Urinary bladder (tissue), 4 donors: ENCODE results near the gene NOP10. TPM values are rescaled to one million over a fixed set of nuclear protein-coding genes. Genes with fewer than 3 reads are reported as not detected.
A peak's percentile ranks its signal among the peaks of the same experiment; 100 is the strongest.
"Not testable (repeated sequence)": the region's sequence is repeated elsewhere in the genome, so short reads cannot be mapped to it uniquely, and the experiment has no call there.

Experiments used
- DNase-seq: peaks from one replicate; pipeline ENCODE4 v3.0.0-alpha.2; 2015; ENCODE audit errors: extremely low spot score
- H3K27ac ChIP-seq: one replicate; pipeline ENCODE4 v1.5.1; 2013; ENCODE audit warnings: low read depth, mild to moderate bottlenecking, moderate library complexity
- H3K36me3 ChIP-seq: one replicate; pipeline ENCODE4 v1.6.1; 2013; ENCODE audit warnings: mild to moderate bottlenecking, moderate library complexity; ENCODE audit not compliant: insufficient read depth
- H3K4me1 ChIP-seq: one replicate; pipeline ENCODE4 v1.6.1; 2013; ENCODE audit warnings: mild to moderate bottlenecking, moderate library complexity; ENCODE audit not compliant: insufficient read depth
- H3K4me3 ChIP-seq: one replicate; pipeline ENCODE4 v1.5.1; 2013; ENCODE audit warnings: low read depth, low read length
- WGBS: extraction: QIAGEN DNeasy Blood & Tissue Kit; methylation state at CpG from one replicate; pipeline ENCODE4 v1.1.7; 2013; 5-methylcytosine and 5-hydroxymethylcytosine counted together
- polyA plus RNA-seq: library from polyadenylated mRNA; stranded (reverse); fragments of 200-250 nt; gene quantifications from one replicate; pipeline ENCODE4 v1.2.3, GENCODE V29; 2013
- total RNA-seq: library from RNA; depleted of rRNA; stranded (reverse); fragments of >200 nt; gene quantifications from one replicate; pipeline ENCODE4 v1.2.3, GENCODE V29; 2014
- donor health status: healthy with polysubstance abuse.
- donor health status: healthy.

NOP10 gene
- total and polyA plus RNA-seq, 2 donors = 129 to 169 TPM

GRCh38 chr15:34365836-34366235 is 22.9 kb upstream of the NOP10 start:
- Histone ChIP-seq H3K36me3 (peaks cover 2% of the 10 kb centered on the region), H3K4me1 (no peaks in the 10 kb centered on the region), H3K4me3 (peak overlapping the region; percentile 75), H3K27ac (no peak overlapping the region)
- no peak for DNase-seq
- WGBS = 27% methylated on average over 5 of the region's 5 CpGs

GRCh38 chr15:34365091-34365825 is 22.3 kb upstream of the NOP10 start:
- no peak for DNase-seq
- Histone ChIP-seq H3K4me1 (no peaks in the 10 kb centered on the region), H3K27ac (no peak overlapping the region), H3K36me3 (peaks cover 2% of the 10 kb centered on the region), H3K4me3 (no peak overlapping the region)
- WGBS = 79% methylated on average over 16 of the region's 16 CpGs

- Histone ChIP-seq H3K27ac (no peak overlapping the region), H3K4me3 (no peak overlapping the region), H3K4me1 (no peaks in the 10 kb centered on the region), H3K36me3 (peaks cover 2% of the 10 kb centered on the region)
- 98% methylated on average over 8 of the region's 8 CpGs for WGBS
- no peak for DNase-seq
These were observed 21.1 kb upstream of the NOP10 start for GRCh38 chr15:34364041-34364440.

GRCh38 chr15:34362047-34362773 is 19.3 kb upstream of the NOP10 start:
- H3K27ac ChIP-seq = peak overlapping the region; percentile 15
- WGBS = 83% methylated on average over 10 of the region's 10 CpGs
- H3K4me1 ChIP-seq = no peaks in the 10 kb centered on the region
- peaks cover 2% of the 10 kb centered on the region for H3K36me3 ChIP-seq
- no peak overlapping the region for H3K4me3 ChIP-seq
- no peak for DNase-seq

- H3K27ac ChIP-seq = no peak overlapping the region
- 90% methylated on average over 7 of the region's 7 CpGs for WGBS
- no peaks in the 10 kb centered on the region for H3K4me1 ChIP-seq
- DNase-seq = no peak
- H3K36me3 ChIP-seq = peaks cover 7% of the 10 kb centered on the region
- H3K4me3 ChIP-seq = no peak overlapping the region
These were observed 18.3 kb upstream of the NOP10 start for GRCh38 chr15:34361278-34361677.

- 85% methylated on average over 1 of the region's 1 CpG for WGBS
- Histone ChIP-seq H3K4me1 (no peaks in the 10 kb centered on the region), H3K36me3 (peaks cover 7% of the 10 kb centered on the region), H3K27ac (no peak overlapping the region), H3K4me3 (no peak overlapping the region)
- peak; percentile 72 for DNase-seq
These were observed 17.4 kb upstream of the NOP10 start for GRCh38 chr15:34360298-34360697.

GRCh38 chr15:34359416-34359815 is 16.5 kb upstream of the NOP10 start:
- H3K4me3 ChIP-seq = no peak overlapping the region
- DNase-seq = no peak
- no peak overlapping the region for H3K27ac ChIP-seq
- 83% methylated on average over 3 of the region's 3 CpGs for WGBS
- no peaks in the 10 kb centered on the region for H3K4me1 ChIP-seq
- H3K36me3 ChIP-seq = peaks cover 7% of the 10 kb centered on the region

GRCh38 chr15:34358948-34359347 is 16.0 kb upstream of the NOP10 start:
- Histone ChIP-seq H3K4me1 (no peaks in the 10 kb centered on the region), H3K27ac (no peak overlapping the region), H3K36me3 (peaks cover 7% of the 10 kb centered on the region), H3K4me3 (no peak overlapping the region)
- DNase-seq = no peak
- 96% methylated on average over 4 of the region's 4 CpGs for WGBS

GRCh38 chr15:34358367-34358766 is 15.4 kb upstream of the NOP10 start:
- DNase-seq = no peak
- WGBS = 74% methylated on average over 3 of the region's 3 CpGs
- Histone ChIP-seq H3K36me3 (peaks cover 7% of the 10 kb centered on the region), H3K4me1 (no peaks in the 10 kb centered on the region), H3K4me3 (no peak overlapping the region), H3K27ac (no peak overlapping the region)

GRCh38 chr15:34357653-34358052 is 14.7 kb upstream of the NOP10 start:
- H3K4me3 ChIP-seq = no peak overlapping the region
- peaks cover 7% of the 10 kb centered on the region for H3K36me3 ChIP-seq
- WGBS = 85% methylated on average over 1 of the region's 1 CpG
- H3K4me1 ChIP-seq = no peaks in the 10 kb centered on the region
- no peak overlapping the region for H3K27ac ChIP-seq
- DNase-seq = no peak

- DNase-seq = no peak
- no peak overlapping the region for H3K4me3 ChIP-seq
- peaks cover 5% of the 10 kb centered on the region for H3K36me3 ChIP-seq
- H3K4me1 ChIP-seq = no peaks in the 10 kb centered on the region
- WGBS = 90% methylated on average over 9 of the region's 9 CpGs
- H3K27ac ChIP-seq = no peak overlapping the region
These were observed 12.3 kb upstream of the NOP10 start for GRCh38 chr15:34355241-34355640.

GRCh38 chr15:34354286-34354685 is 11.3 kb upstream of the NOP10 start:
- WGBS = 95% methylated on average over 7 of the region's 7 CpGs
- DNase-seq = no peak

GRCh38 chr15:34353627-34354026 is 10.7 kb upstream of the NOP10 start:
- Histone ChIP-seq H3K4me3 (no peak overlapping the region), H3K36me3 (peaks cover 5% of the 10 kb centered on the region), H3K27ac (no peak overlapping the region), H3K4me1 (no peaks in the 10 kb centered on the region)
- 58% methylated on average over 2 of the region's 2 CpGs for WGBS
- no peak for DNase-seq

More at GRCh38 chr15:34354286-34354685, 11.3 kb upstream of the NOP10 start:
- H3K4me1 ChIP-seq = no peaks in the 10 kb centered on the region
- H3K27ac ChIP-seq = no peak overlapping the region
- H3K36me3 ChIP-seq = peaks cover 5% of the 10 kb centered on the region
- H3K4me3 ChIP-seq = no peak overlapping the region

- H3K4me1 ChIP-seq, H3K36me3 ChIP-seq, H3K27ac ChIP-seq, DNase-seq, H3K4me3 ChIP-seq: not testable (repeated sequence)
- 95% methylated on average over 12 of the region's 12 CpGs for WGBS
These were observed 10.1 kb upstream of the NOP10 start for GRCh38 chr15:34352996-34353395.
